ENCODE results near the gene RPS6KA4.

RPS6KA4 gene

DNA sequence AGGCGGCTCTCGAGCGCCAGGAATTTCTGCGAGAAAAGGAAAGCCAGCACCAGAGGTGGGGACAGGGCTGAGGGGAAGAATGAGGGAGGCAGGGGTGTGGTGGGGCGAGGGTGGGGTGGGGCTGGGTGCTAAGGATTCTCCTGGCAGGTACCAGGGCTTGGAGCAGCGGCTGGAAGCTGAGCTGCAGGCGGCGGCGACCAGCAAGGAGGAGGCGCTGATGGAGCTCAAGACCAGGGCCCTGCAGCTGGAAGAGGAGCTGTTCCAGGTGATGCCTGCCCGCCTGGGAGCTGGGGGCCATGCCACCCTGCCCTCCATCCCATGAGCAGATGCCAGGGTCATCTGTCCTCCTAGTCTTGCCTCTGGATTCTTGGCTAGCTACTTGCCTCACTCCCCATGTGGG lies 9.6 kb upstream of the RPS6KA4 start:
- no peak for DNase-seq

DNA sequence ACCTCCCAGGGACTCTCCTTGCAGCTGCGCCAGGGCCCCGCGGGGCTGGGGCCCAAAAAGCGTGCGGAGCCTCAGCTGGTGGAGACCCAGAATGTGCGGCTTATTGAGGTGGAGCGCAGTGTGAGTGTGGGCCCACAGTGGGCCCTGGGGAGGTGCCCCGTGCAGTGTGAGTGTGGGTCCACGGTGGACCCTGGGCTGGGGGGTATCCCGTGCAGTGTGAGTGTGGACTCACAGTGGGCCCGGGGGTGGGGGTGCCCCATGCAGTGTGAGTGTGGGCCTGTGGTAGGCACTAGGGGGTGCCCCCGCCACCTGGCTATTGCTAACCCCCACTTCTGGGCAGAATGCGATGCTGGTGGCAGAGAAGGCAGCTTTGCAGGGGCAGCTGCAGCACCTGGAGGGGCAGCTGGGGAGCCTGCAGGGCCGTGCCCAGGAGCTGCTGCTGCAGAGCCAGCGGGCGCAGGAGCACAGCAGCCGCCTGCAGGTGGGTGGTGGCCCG lies 7.8 kb upstream of the RPS6KA4 start:
- no peak for DNase-seq

DNA sequence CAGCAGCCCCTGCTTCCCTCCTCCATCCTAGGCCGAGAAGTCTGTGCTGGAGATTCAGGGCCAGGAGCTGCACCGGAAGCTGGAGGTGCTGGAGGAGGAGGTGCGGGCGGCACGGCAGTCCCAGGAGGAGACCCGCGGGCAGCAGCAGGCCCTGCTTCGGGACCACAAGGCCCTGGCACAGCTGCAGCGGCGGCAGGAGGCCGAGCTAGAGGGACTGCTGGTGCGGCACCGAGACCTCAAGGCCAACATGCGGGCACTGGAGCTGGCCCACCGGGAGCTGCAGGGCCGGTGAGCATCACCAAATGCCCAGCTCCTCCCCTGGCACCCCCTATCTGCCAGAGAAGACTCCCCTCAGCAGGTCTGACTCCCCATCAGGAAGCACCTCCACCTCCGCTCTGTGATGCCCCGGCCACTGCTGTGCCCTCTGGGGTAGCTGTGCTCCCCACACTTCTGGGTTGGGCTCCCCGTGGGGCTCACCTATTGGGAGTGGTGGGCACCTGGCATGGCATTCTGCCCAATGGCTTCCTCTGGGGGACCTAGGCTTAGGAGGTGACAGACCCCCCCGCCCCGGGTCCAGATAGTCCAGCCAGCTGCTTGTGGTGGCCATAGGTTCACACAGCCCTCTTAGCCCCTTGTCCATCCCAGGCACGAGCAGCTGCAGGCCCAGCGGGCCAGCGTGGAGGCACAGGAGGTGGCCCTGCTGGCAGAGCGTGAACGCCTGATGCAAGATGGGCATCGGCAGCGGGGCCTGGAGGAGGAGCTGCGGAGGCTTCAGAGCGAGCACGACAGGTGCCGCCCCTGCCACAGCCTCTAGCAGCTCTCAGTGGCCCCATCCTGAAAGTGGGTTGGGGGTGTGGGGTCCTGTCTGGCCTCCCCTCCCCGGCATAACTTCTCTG lies 6.6 kb upstream of the RPS6KA4 start:
- DNase-seq = no peak

DNA sequence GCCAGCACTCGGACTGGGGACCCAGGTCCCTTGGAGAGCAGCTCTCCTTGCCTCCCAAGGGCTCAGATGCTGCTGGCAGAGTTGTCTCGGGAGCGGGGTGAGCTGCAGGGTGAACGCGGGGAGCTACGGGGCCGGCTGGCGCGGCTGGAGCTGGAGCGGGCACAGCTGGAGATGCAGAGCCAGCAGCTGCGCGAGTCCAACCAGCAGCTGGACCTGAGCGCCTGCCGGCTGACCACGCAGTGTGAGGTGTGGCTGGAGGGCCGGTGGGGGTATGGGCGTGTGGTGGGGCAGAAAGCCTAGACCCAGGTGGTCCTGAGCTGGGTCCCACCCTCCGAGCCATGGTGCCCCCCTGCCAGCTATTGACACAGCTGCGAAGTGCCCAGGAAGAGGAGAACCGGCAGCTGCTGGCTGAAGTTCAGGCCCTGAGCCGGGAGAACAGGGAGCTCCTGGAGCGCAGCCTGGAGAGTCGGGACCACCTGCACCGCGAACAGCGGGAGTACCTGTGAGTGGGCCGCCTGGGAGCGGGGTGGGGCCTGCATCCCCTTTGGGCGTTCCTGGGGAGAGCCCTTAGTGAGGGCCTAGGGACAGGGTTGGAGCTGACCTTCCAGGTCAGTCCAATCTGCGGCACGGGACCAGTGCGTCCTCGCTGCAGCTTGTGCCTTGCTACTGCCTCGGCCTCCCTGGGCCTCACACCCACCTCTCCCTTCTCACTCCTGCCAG lies 5.8 kb upstream of the RPS6KA4 start:
- no peak for DNase-seq

DNA sequence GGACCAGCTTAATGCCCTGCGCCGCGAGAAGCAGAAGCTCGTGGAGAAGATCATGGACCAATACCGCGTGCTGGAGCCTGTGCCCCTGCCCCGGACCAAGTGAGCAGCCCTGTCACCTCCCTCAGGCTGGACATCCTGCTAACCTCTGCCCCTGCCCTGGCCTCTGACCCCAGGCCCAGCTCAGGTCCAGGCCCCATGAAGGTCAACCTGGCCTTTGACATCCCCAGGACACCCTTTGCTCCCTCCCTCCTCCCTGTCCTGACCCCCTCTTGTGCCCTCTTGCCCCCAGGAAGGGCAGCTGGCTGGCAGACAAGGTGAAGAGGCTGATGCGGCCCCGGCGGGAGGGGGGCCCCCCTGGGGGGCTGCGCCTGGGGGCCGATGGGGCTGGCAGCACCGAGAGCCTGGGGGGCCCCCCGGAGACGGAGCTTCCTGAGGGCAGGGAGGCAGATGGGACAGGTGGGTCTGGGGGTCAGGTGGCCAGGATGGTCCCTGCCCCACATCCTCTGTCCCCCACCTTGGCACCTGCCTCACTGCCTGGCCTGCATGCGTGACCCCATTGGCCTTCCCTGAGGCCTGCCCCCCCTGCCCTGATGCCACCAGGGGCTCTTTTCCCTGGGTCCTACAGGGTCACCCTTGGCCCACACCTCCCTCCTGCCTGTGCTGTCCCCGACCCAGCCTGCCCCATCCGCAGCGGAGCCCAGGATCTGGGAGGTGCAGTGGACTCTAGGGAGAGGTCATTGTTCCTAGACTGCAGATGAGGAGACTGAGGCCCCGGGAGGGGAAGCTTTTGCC lies 5.1 kb upstream of the RPS6KA4 start:
- no peak for DNase-seq

DNA sequence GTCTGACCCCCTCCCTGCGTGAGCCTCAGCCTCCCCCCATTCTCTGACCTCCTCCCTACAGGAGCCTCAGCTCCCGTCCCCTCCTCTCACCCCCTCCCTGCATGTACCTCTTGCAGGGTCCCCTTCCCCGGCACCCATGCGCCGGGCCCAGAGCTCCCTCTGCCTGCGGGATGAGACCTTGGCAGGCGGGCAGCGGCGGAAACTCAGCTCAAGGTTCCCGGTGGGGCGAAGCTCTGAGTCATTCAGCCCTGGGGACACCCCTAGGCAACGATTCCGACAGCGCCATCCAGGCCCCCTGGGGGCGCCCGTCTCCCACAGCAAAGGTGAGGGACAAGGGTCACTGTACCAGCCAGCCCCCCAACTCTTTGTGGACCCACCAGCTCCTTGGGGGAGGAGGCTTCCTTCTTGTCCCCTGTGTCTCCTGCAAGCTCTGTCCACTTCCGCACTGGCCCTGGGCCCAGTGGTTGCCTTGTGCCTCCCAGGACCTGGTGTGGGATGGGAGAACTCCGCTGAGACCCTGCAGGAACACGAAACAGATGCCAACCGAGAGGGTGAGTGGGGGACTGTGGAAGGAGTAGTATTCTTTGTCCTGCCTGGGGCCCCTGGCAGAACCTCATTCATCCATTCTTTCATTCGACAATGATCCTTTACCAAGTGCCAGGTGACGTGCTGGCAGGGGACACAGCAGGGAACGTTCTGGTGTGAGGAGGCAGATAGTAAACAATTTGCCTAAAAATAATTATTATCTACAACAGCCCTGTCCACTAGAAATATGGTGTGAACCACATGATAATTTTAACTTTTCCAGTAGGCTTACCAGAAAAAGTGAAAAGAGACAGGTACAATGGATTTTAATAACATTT lies 3.7 kb upstream of the RPS6KA4 start:
- DNase-seq = no peak

DNA sequence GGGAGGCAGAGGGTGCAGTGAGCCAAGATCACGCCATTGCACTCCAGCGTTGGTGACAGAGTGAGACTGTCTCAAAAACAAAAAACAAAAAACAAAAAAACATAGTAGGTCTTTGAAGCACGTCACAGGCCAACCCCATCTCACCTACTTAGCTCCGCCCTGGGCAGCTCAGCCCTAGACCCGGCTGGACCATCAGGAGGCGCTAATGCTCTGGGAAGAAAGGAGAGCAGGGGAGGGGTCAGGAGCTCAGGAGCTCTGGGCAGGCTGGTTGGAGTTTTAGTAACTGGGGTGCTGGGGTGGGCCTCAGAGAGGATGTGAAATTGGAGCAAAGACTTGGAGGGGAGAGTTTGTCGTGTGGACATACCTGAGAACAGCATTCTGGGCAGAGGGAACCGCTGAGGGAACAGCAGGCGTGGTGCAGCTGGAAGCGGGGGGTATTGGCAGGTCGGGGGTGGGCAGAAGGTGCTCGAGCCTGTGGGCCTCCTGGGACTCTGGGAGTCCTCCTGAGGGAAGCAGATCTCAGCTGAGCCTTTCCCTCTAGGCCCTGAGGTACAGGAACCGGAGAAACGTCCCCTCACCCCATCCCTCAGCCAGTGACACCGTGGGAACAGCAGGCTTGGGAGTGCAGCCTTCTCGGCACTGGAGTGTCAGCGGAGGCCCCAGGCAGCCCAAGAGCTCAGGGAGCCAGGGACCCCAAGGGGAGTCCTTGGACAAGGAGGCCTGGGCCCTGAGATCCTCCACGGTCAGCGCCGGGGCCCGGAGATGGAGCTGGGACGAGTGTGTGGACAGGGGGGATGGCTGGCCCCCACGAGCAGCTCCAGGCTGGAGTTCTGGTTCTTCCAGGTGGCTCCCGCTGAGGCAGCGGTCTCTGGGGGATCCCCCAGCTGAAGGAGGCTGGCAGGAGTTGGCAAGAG lies 2.2 kb upstream of the RPS6KA4 start:
- DNase-seq = no peak

DNA sequence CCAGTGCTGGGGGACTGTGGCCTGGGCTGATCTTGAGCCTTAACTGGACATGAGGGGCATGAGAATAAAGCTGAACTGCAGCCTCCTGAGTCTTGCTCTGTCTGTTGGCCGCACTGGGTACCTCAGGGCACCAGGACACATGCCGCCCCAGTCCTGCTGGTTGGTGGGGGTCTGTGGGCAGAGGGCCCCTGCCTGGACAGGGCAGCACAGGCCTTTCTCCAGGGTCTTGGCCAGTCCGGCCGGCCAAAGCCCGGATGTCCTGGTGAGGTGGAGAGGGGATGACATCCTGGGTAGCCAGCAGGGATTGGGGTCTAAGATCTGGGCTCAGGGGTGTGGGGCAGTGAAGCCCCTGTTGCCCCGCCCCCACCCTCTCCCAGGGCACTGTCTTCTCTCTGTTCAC lies 1.5 kb upstream of the RPS6KA4 start:
- no peak for DNase-seq

DNA sequence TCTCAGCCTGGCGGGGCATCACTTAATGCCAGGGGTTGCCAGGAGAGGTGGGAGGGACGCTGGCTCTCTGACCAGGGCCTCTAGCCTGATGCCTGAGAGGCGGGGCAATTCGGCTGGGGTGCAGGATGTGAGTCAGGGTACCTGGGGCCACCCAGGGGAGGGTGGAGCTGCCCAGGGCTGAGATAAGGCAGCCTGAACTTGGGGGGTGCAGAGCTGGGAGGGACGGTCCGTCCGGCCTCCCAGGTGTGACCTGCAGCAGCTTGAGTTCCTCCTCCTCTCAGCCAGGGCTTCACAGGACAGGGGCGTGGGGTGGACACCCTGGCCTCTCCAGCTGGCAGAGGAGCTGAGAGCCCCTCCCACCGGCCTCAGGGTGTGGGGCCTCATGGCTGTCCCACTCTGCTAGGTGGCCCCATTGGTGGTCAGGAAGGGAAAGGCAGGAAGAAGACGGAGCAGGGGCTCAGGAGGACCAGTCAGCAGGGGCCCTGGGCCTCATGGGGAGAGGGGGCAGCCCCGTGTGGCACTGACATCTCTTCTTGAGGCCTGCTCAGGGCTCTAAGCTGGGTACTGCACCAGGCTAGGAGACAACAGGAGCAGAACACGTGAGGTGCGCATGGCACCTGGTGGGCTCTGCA lies 942 bp upstream of the RPS6KA4 start:
- peak; percentile 77 for DNase-seq

DNA sequence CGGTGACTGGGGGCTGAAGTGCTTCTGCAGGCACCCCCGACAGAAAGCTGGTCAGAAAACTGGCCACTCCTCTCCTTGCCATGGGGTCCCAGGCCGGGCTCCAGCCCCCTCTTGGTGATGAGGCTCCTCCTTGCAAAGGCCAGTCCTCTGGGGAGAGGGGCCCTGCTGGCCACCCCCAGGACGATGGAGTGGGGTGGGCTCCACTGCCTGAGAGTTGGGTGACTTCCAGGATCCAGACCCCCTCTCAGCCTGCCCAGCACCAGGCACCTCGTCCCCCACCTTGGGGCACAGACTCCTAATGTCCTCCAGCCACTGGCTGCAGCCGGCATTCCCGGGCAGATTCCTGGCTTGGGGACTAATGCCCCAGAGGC lies 441 bp upstream of the RPS6KA4 start:
- no peak for DNase-seq

DNA sequence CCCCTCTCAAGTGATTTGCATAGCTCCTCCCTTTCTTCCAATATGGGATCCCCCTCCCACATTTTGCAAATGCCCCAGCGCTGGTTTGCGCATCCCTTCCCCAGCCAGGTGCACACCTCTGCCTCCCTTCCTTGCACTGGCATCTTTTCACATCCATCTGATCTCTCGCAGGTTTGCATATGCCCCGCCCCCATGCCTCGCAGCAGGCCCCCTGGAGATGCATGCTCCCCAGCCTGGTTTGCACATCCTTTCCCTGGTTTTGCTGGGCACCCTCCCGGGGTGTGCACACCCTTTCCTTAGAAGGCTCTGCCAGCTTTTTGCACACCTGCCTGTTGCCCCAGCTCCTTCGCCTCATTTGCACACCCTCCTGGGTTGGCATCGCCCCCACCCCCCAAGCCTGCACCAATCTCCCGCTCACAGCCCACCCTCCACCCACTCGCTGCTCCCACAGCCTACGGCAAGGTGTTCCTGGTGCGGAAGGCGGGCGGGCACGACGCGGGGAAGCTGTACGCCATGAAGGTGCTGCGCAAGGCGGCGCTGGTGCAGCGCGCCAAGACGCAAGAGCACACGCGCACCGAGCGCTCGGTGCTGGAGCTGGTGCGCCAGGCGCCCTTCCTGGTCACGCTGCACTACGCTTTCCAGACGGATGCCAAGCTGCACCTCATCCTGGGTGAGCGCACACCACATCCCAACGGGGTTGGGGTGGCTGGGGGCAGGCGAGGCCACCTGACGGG lies 917 bp downstream of the RPS6KA4 start:
- peak; percentile 73 for DNase-seq

DNA sequence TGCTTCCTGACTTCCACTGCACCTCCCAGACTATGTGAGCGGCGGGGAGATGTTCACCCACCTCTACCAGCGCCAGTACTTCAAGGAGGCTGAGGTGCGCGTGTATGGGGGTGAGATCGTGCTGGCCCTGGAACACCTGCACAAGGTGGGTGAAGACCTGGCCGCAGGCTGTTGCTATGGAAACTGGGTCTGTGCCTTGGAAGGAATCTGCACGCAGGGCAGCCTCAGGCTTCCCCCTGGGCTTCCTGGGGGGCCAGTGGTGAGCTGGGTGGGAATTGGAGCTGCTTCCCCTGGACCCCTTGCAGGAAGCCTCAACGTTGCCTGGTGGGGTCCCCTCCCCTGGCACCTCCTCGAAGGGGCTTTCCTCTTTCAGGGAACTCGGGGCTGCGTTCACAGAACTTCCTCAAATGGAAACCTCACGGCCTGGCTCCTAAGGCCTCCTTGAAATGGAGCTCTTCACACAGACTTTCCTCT lies 1.5 kb downstream of the RPS6KA4 start:
- no peak for DNase-seq

DNA sequence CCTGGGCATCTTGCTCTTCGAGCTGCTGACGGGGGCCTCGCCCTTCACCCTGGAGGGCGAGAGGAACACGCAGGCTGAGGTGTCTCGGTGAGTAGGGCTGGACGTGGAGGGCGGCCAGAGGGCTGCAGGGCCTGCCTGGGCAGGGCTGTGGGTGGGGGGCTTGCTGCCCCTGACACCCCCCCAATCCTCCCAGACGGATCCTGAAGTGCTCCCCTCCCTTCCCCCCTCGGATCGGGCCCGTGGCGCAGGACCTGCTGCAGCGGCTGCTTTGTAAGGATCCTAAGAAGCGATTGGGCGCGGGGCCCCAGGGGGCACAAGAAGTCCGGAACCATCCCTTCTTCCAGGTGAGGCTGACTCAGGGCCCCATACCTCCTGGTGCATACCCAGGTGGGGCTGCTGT lies 2.7 kb downstream of the RPS6KA4 start:
- DNase-seq = no peak

DNA sequence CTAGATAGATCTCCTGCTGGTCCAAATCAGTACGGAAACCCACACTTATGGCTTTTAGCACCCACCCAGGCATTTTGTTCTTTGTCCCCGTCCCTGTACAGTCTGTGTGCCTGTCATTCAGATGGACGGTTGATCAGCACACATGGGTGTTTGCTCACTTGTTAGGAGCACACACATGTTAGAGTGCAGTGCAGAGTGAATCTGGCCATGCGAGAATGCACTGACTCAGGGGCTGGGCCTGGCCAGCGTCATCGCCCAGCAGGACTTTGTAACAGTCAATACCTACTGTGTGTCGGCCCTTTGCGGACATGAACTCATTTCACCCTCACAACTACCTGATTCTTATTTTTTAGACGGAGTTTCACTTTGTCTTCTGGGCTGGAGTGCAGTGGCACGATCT lies 3.4 kb downstream of the RPS6KA4 start:
- DNase-seq = peak; percentile 53

DNA sequence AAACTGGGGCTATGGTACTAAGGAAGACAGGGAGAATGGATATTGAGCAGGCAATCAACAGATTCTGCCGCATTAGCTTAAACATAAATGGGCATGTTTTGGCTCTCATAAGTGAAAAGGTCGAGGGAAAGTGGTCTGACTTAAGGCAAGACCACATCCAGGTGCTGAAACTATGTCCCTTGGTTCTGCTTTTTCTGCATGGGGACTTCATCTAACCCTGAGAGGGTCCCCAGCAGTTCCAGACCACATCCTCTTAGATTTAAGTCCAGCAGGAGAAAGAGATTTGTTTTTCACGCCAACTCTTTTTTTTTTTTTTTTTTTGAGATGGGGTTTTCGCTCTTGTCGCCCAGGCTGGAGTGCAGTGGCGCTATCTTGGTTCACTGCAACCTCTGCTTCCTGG lies 5.5 kb downstream of the RPS6KA4 start:
- DNase-seq = no peak

DNA sequence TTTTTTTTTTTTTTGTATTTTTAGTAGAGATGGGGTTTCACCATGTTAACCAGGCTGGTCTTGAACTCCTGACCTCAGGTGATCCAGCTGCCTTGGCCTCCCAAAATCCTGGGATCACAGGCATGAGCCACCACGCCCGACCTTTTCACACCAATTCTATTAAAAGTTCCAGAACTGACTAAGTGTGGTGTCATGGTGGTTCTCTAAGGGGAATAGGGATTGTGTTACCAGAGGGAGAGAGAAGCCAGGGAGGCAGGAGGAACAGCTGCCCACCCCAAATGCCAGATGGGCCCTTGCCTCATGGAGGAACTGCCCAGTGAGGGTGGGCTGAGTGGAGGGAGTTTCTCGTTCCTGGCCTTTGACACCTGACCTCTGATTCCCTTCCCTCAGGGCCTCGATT lies 5.9 kb downstream of the RPS6KA4 start:
- DNase-seq = no peak

DNA sequence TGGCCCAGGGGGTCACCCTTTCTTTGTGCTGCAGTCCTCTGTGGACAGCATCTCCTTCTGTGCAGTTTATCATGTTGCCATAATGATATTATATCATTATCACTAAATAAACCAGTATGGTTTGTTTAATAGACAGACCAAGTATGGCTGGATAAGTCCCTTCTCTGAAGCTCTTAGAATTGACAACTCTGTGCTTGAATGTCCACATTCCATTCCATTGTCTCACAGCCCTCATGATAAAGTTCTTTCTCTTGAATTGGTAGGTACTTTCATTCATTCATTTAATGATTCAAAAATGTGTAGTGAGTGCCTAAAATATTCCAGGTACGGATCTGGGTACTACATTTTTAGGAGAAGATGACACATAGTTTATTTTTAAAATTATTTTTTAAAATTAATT lies 7.8 kb downstream of the RPS6KA4 start:
- DNase-seq = no peak

DNA sequence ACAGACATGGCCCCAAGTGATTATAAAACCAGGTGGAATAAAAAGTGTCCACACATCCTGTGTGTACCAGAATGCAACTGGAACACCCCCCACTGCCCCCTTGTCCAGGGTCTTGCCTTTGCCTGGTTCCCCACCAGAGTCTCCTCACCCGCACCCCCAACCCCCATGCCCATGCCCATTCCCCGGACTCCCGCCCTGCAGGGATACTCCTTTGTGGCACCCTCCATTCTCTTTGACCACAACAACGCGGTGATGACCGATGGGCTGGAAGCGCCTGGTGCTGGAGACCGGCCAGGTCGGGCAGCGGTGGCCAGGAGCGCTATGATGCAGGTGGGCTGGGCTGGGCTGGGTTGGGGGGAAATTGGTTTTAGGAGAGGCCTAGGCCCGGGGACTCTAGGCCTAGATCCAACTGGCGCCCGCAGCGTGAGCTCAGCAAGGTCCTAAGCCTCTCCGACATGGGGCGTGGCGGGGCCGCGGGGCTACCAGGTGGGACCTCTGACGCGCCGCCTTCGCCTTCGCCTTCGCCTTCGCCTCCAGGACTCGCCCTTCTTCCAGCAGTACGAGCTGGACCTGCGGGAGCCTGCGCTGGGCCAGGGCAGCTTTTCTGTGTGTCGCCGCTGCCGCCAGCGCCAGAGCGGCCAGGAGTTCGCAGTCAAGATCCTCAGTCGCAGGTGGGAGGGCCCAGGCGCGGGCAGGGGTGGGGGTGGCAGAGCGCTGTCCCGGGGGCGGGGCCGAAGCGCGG lies 9.1 kb downstream of the RPS6KA4 start:
- DNase-seq = no peak

DNA sequence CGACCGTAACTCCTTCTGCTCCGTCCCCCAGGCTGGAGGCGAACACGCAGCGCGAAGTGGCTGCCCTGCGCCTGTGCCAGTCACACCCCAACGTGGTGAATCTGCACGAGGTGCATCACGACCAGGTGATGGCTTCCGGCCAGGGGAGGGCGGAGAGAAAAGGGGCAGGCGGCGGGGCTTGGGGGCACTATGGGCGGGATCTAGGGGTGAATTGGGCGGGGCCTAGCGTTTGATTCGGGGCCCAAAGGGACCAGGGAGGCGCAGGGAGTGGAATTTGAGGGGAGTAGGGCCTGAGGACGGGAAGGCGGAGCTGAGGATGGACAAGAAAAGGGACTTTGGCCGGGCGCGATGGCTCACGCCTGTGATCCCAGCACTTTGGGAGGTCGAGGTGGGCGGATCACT lies 9.7 kb downstream of the RPS6KA4 start:
- no peak for DNase-seq
